H9 (cell line): Measurements from ENCODE around the gene OXSM. TPM values are rescaled to one million over a fixed set of nuclear protein-coding genes. Genes with fewer than 3 reads are reported as not detected.

Experiments used
- DNase-seq: peaks from one replicate; pipeline ENCODE4 v3.0.0-alpha.2; 2017
- H2AFZ ChIP-seq: one replicate; pipeline ENCODE4 v1.6.1; 2013; ENCODE audit warnings: mild to moderate bottlenecking, low read length, control low read depth, moderate library complexity
- H2AK5ac ChIP-seq: 2 replicates; pipeline ENCODE4 v1.6.1; 2013; ENCODE audit warnings: low read length, control low read depth, mixed read lengths; ENCODE audit not compliant: insufficient read length
- H2BK120ac ChIP-seq: one replicate; pipeline ENCODE4 v1.6.1; 2013; ENCODE audit warnings: low read depth, mild to moderate bottlenecking, low read length, control low read depth, inconsistent platforms; ENCODE audit not compliant: poor library complexity, severe bottlenecking
- H2BK12ac ChIP-seq: 2 replicates; pipeline ENCODE4 v1.6.1; 2013; ENCODE audit warnings: low read length, control low read depth, mixed read lengths, low read depth; ENCODE audit not compliant: insufficient read length
- H2BK15ac ChIP-seq: 2 replicates; pipeline ENCODE4 v1.6.1; 2013; ENCODE audit warnings: low read depth, low read length, control low read depth
- H2BK20ac ChIP-seq: one replicate; pipeline ENCODE4 v1.6.1; 2013; ENCODE audit warnings: low read depth, mild to moderate bottlenecking, low read length, control low read depth, inconsistent platforms; ENCODE audit not compliant: poor library complexity, severe bottlenecking
- H2BK5ac ChIP-seq: 2 replicates; pipeline ENCODE4 v1.6.1; 2013; ENCODE audit warnings: low read length, control low read depth, mixed read lengths; ENCODE audit not compliant: insufficient read length
- H3K14ac ChIP-seq: 2 replicates; pipeline ENCODE4 v1.6.1; 2013; ENCODE audit warnings: low read length, control low read depth; ENCODE audit not compliant: insufficient read depth
- H3K18ac ChIP-seq: 2 replicates; pipeline ENCODE4 v1.6.1; 2013; ENCODE audit warnings: low read depth, mild to moderate bottlenecking, mixed read lengths, low read length, control low read depth; ENCODE audit not compliant: insufficient read length
- H3K23ac ChIP-seq: 2 replicates; pipeline ENCODE4 v1.6.1; 2013; ENCODE audit warnings: low read length, control low read depth, mixed read lengths, low read depth; ENCODE audit not compliant: insufficient read length
- H3K23me2 ChIP-seq: 2 replicates; pipeline ENCODE4 v1.6.1; 2013; ENCODE audit warnings: low read depth, mild to moderate bottlenecking, mixed read lengths, low read length, control low read depth; ENCODE audit not compliant: insufficient read length, poor library complexity, severe bottlenecking
- H3K27ac ChIP-seq: 2 replicates; pipeline ENCODE4 v1.5.1; 2013; ENCODE audit warnings: low read length, control low read depth, mixed read lengths, low read depth; ENCODE audit not compliant: insufficient read length
- H3K27me3 ChIP-seq: 2 replicates; pipeline ENCODE4 v1.6.1; 2013; ENCODE audit warnings: low read length, control low read depth, inconsistent platforms; ENCODE audit not compliant: insufficient read depth
- H3K4ac ChIP-seq: 2 replicates; pipeline ENCODE4 v1.6.1; 2013; ENCODE audit warnings: low read depth, mild to moderate bottlenecking, control low read depth, inconsistent platforms, low read length, moderate library complexity
- H3K4me1 ChIP-seq: 2 replicates; pipeline ENCODE4 v1.6.1; 2013; ENCODE audit warnings: low read length, control low read depth, inconsistent platforms; ENCODE audit not compliant: insufficient read depth
- H3K4me2 ChIP-seq: 2 replicates; pipeline ENCODE4 v1.6.1; 2013; ENCODE audit warnings: low read length, control low read depth, mixed read lengths; ENCODE audit not compliant: insufficient read length, insufficient read depth
- H3K56ac ChIP-seq: 2 replicates; pipeline ENCODE4 v1.6.1; 2013; ENCODE audit warnings: low read depth, mild to moderate bottlenecking, mixed read lengths, low read length, control low read depth; ENCODE audit not compliant: insufficient read length
- H3K79me1 ChIP-seq: 2 replicates; pipeline ENCODE4 v1.6.1; 2013; ENCODE audit warnings: low read depth, mild to moderate bottlenecking, moderate library complexity, low read length, control low read depth, inconsistent platforms; ENCODE audit not compliant: insufficient read depth, poor library complexity, severe bottlenecking
- H3K79me2 ChIP-seq: 2 replicates; pipeline ENCODE4 v1.6.1; 2013; ENCODE audit warnings: low read length, control low read depth, inconsistent platforms; ENCODE audit not compliant: insufficient read depth
- H3K9ac ChIP-seq: 2 replicates; pipeline ENCODE4 v1.6.1; 2013; ENCODE audit warnings: low read length, control low read depth, mixed read lengths; ENCODE audit not compliant: insufficient read length; ENCODE audit errors: extremely low read depth
- H3K9me3 ChIP-seq: one replicate; pipeline ENCODE4 v1.6.1; 2013; ENCODE audit warnings: low read depth, low read length, inconsistent platforms; ENCODE audit not compliant: control insufficient read depth
- H3T11ph ChIP-seq: one replicate; pipeline ENCODE4 v1.6.1; 2013; ENCODE audit warnings: mild to moderate bottlenecking, low read length, control low read depth, inconsistent platforms
- H4K20me1 ChIP-seq: one replicate; pipeline ENCODE4 v1.6.1; 2013; ENCODE audit not compliant: control insufficient read depth, insufficient read length, insufficient read depth
- H4K5ac ChIP-seq: 2 replicates; pipeline ENCODE4 v1.6.1; 2013; ENCODE audit warnings: low read depth, mild to moderate bottlenecking, mixed read lengths, low read length, control low read depth; ENCODE audit not compliant: insufficient read length
- H4K8ac ChIP-seq: replicated peaks from 2 replicates; pipeline ENCODE4 v1.6.1; 2013; ENCODE audit warnings: low read length, control low read depth, mixed read lengths, low read depth; ENCODE audit not compliant: insufficient read length
- H4K91ac ChIP-seq: 2 replicates; pipeline ENCODE4 v1.6.1; 2013; ENCODE audit warnings: low read depth, mild to moderate bottlenecking, moderate library complexity, mixed read lengths, low read length, control low read depth; ENCODE audit not compliant: insufficient read length
- H3K27ac Mint-ChIP-seq, 3 experiments: 2 replicates in 2 of 3; 3 replicates in 1 of 3; pipeline ENCODE4 v1.8.0; 2020 to 2021; ENCODE audit warnings: mixed read lengths in 3 of 3, mild to moderate bottlenecking in 1 of 3, moderate library complexity in 1 of 3
- H3K27me3 Mint-ChIP-seq: 2 replicates; pipeline ENCODE4 v1.8.0; 2021; ENCODE audit warnings: low read depth, mild to moderate bottlenecking, moderate library complexity, mixed read lengths
- H3K36me3 Mint-ChIP-seq, 3 experiments: 2 replicates in 2 of 3; 3 replicates in 1 of 3; pipeline ENCODE4 v1.8.0; 2020 to 2021; ENCODE audit warnings: low read depth in 3 of 3, mixed read lengths in 3 of 3; ENCODE audit not compliant: insufficient read depth in 1 of 3
- H3K4me1 Mint-ChIP-seq, 2 experiments: 2 replicates each; pipeline ENCODE4 v1.8.0; 2020; ENCODE audit warnings: mixed read lengths in 2 of 2
- H3K4me3 Mint-ChIP-seq, 2 experiments: 2 replicates in 1 of 2; 3 replicates in 1 of 2; pipeline ENCODE4 v1.8.0; 2020 to 2021; ENCODE audit warnings: mild to moderate bottlenecking in 2 of 2, mixed read lengths in 2 of 2, moderate library complexity in 1 of 2
- H3K9me3 Mint-ChIP-seq, 2 experiments: 2 replicates in 1 of 2; 3 replicates in 1 of 2; pipeline ENCODE4 v1.8.0; 2020; ENCODE audit warnings: mild to moderate bottlenecking in 2 of 2, mixed read lengths in 2 of 2, moderate library complexity in 1 of 2
- CTCF ChIP-seq: fragments of 200-600 bp; sonication (generic); conservative IDR thresholded peaks from 3 replicates; pipeline ENCODE4 v1.8.0; 2021; ENCODE audit warnings: antibody characterized with exemption, mild to moderate bottlenecking
- WGBS: extraction: QIAGEN DNeasy Blood & Tissue Kit; methylation state at CpG from one replicate; pipeline ENCODE4 v1.1.7; 2013; ENCODE audit warnings: missing lambda C conversion rate, low lambda C conversion rate, mixed read lengths; ENCODE audit not compliant: insufficient read length; ENCODE audit errors: extremely low coverage; 5-methylcytosine and 5-hydroxymethylcytosine counted together
- total RNA-seq: library from RNA; stranded (reverse); gene quantifications from 2 replicates; pipeline ENCODE4 v1.2.1, GENCODE V29; 2021

The OXSM gene
- total RNA-seq, 1 experiment from 2014 or later, result 2.5 TPM

- no peak within 1 kb of the TSS for H3K4ac ChIP-seq
- H3K79me2 ChIP-seq, result no peaks in the 10 kb centered on the region; the same call in 1 of the 2 replicates
- peak within 1 kb of the TSS; percentile 91 for H3K14ac ChIP-seq
- peak within 1 kb of the TSS; percentile 71 for H3K4me2 ChIP-seq
- no peak within 1 kb of the TSS for H2BK120ac ChIP-seq
- H3K79me1 ChIP-seq, result no peaks in the 10 kb centered on the region
- H3K27ac ChIP-seq, result no peak within 1 kb of the TSS
- no peak within 1 kb of the TSS for H4K91ac ChIP-seq
- H2BK5ac ChIP-seq, result no peak within 1 kb of the TSS
- H3K56ac ChIP-seq, result no peak within 1 kb of the TSS
- H3T11ph ChIP-seq, result no peak within 1 kb of the TSS
- H2AFZ ChIP-seq, result peak within 1 kb of the TSS; percentile 82
- Mint-ChIP-seq H3K27ac (peak within 1 kb of the TSS in 1 of 3 experiments; percentile 95; a peak in 4 of 7 replicates), H3K36me3 (peaks cover 0 to 10% (median 4%) of the 10 kb centered on the region in 3 experiments; a peak in 5 of 7 replicates), H3K4me3 (peak within 1 kb of the TSS; percentile 84 to 91), H3K27me3 (peaks cover 7% of the 10 kb centered on the region), H3K9me3 (peaks cover 0 to 4% of the 10 kb centered on the region in 2 experiments; a peak in 1 of 5 replicates), H3K4me1 (peaks cover 30% of the 10 kb centered on the region in 2 experiments)
- no peak for TF ChIP-seq CTCF
- H3K4me1 ChIP-seq, result no peaks in the 10 kb centered on the region
- no peaks in the 10 kb centered on the region for H3K9me3 ChIP-seq
- no peak within 1 kb of the TSS for H2AK5ac ChIP-seq
- H3K23ac ChIP-seq, result no peak within 1 kb of the TSS
- no peak within 1 kb of the TSS for H4K5ac ChIP-seq
- DNase-seq, result peak; percentile 84
- H2BK20ac ChIP-seq, result no peak within 1 kb of the TSS
- peaks cover 5% of the 10 kb centered on the region for H3K23me2 ChIP-seq
- no CpG with 5 or more reads among the region's 72 CpGs for WGBS
- no peak within 1 kb of the TSS for H2BK12ac ChIP-seq
- H4K8ac ChIP-seq, result no peak within 1 kb of the TSS
- no peaks in the 10 kb centered on the region for H3K27me3 ChIP-seq
- no peaks in the 10 kb centered on the region for H4K20me1 ChIP-seq
- no peak within 1 kb of the TSS; the same call in 1 of the 2 replicates for H2BK15ac ChIP-seq
- H3K18ac ChIP-seq, result peak within 1 kb of the TSS; percentile 83
- H3K9ac ChIP-seq, result peak within 1 kb of the TSS; percentile 65
Observed at GRCh38 chr3:25782938-25783660, 6.8 kb upstream of the OXSM start, which contains the start of gene NGLY1. Gene NGLY1, minus strand, starts transcription at chr3:25783443. Its CDS starts 53 bp downstream, at chr3:25783390.
